HG03097 (cell line): ENCODE measurements around the gene ARMC9.
"Not testable (repeated sequence)": the region's sequence is repeated elsewhere in the genome, so short reads cannot be mapped to it uniquely, and the experiment has no call there.

ENCODE experiments used
- ATAC-seq: cut with Tn5 transposase; IDR thresholded peaks from one replicate; pipeline ENCODE4 v1.9.1; 2021; ENCODE audit not compliant: unreplicated experiment, low FRiP score

ARMC9 gene

GRCh38 chr2:231181860-231182512 is 16.4 kb upstream of the ARMC9 start:
- peak; percentile 48 for ATAC-seq

- ATAC-seq: no peak
These were observed 15.9 kb upstream of the ARMC9 start for GRCh38 chr2:231182513-231182899.

- no peak for ATAC-seq
These were observed 14.6 kb upstream of the ARMC9 start for GRCh38 chr2:231183851-231184250.

GRCh38 chr2:231184319-231184718 is 14.1 kb upstream of the ARMC9 start:
- no peak for ATAC-seq

GRCh38 chr2:231185050-231185725 is 13.2 kb upstream of the ARMC9 start:
- no peak for ATAC-seq

- no peak for ATAC-seq
These were observed 12.5 kb upstream of the ARMC9 start for GRCh38 chr2:231185886-231186285.

GRCh38 chr2:231186325-231186724 is 12.1 kb upstream of the ARMC9 start:
- ATAC-seq: no peak

GRCh38 chr2:231187736-231188505 is 10.5 kb upstream of the ARMC9 start:
- ATAC-seq: no peak

GRCh38 chr2:231188506-231189170 is 9.8 kb upstream of the ARMC9 start:
- no peak for ATAC-seq

GRCh38 chr2:231189171-231189530 is 9.3 kb upstream of the ARMC9 start:
- no peak for ATAC-seq

GRCh38 chr2:231189571-231190495 is 8.6 kb upstream of the ARMC9 start:
- no peak for ATAC-seq

GRCh38 chr2:231190531-231191197 is 7.8 kb upstream of the ARMC9 start:
- no peak for ATAC-seq

- no peak for ATAC-seq
These were observed 6.2 kb upstream of the ARMC9 start for GRCh38 chr2:231191896-231192872.

GRCh38 chr2:231193216-231193615 is 5.2 kb upstream of the ARMC9 start:
- ATAC-seq: no peak

- ATAC-seq: no peak
These were observed 1.8 kb upstream of the ARMC9 start for GRCh38 chr2:231196592-231196991.

- ATAC-seq: not testable (repeated sequence)
These were observed 1.2 kb upstream of the ARMC9 start for GRCh38 chr2:231197196-231197595.

GRCh38 chr2:231197706-231198290 is 633 bp upstream of the ARMC9 start:
- ATAC-seq: no peak

- no peak for ATAC-seq
These were observed 788 bp downstream of the ARMC9 start for GRCh38 chr2:231199219-231199618.
